Panc1 (cell line): ENCODE data around the gene ANGPTL4.

Experiments used
- CTCF ChIP-seq: fragments of 450-650 bp; IDR thresholded peaks from 2 replicates; pipeline ENCODE4 v1.5.1; 2017; ENCODE audit warnings: mild to moderate bottlenecking
- TF ChIP-seq, protein P1 (sequence below), 2 experiments: IDR thresholded peaks; 2 replicates each; pipeline ENCODE4 v1.6.1; 2011 to 2012; ENCODE audit warnings: low read depth in 2 of 2, control low read depth in 1 of 2, low read length in 1 of 2, mild to moderate bottlenecking in 1 of 2, moderate library complexity in 1 of 2; ENCODE audit not compliant: insufficient read depth in 1 of 2

- TF ChIP-seq, protein P1, sequence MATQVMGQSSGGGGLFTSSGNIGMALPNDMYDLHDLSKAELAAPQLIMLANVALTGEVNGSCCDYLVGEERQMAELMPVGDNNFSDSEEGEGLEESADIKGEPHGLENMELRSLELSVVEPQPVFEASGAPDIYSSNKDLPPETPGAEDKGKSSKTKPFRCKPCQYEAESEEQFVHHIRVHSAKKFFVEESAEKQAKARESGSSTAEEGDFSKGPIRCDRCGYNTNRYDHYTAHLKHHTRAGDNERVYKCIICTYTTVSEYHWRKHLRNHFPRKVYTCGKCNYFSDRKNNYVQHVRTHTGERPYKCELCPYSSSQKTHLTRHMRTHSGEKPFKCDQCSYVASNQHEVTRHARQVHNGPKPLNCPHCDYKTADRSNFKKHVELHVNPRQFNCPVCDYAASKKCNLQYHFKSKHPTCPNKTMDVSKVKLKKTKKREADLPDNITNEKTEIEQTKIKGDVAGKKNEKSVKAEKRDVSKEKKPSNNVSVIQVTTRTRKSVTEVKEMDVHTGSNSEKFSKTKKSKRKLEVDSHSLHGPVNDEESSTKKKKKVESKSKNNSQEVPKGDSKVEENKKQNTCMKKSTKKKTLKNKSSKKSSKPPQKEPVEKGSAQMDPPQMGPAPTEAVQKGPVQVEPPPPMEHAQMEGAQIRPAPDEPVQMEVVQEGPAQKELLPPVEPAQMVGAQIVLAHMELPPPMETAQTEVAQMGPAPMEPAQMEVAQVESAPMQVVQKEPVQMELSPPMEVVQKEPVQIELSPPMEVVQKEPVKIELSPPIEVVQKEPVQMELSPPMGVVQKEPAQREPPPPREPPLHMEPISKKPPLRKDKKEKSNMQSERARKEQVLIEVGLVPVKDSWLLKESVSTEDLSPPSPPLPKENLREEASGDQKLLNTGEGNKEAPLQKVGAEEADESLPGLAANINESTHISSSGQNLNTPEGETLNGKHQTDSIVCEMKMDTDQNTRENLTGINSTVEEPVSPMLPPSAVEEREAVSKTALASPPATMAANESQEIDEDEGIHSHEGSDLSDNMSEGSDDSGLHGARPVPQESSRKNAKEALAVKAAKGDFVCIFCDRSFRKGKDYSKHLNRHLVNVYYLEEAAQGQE (IDR thresholded peaks at IDR 0.05; ENCODE audit: insufficient read depth in 1 of 2, low read depth in 2 of 2, low read length in 1 of 2): no peak
- no peak for TF ChIP-seq CTCF
Measured at GRCh38 chr19:8338835-8339234, 25.1 kb upstream of the ANGPTL4 start.
